Adrenal gland (tissue), 5 donors: ENCODE results near the gene HLCS.

Source experiments
- POLR2A ChIP-seq, 2 donors: fragments of 450-650 bp; IDR thresholded peaks; one replicate each; pipeline ENCODE4 v1.6.1; 2017; ENCODE audit warnings: antibody characterized with exemption in 2 of 2, mild to moderate bottlenecking in 2 of 2, moderate library complexity in 1 of 2
- TF ChIP-seq, protein P1 (sequence below), 6 experiments: fragments of 450-650 bp in 4 of 6; fragments of 200-600 bp in 2 of 6; sonication (generic) in 1 of 6; IDR thresholded peaks; 1 replicate in 5 of 6; 2 replicates in 1 of 6; pipeline versions ENCODE4 v1.5.1 to v1.8.0; 2016 to 2021; ENCODE audit warnings: antibody characterized with exemption in 6 of 6, mild to moderate bottlenecking in 2 of 6, moderate library complexity in 1 of 6
- donor health status: DM: no; HTN: no; CAD: no.

DNA sequence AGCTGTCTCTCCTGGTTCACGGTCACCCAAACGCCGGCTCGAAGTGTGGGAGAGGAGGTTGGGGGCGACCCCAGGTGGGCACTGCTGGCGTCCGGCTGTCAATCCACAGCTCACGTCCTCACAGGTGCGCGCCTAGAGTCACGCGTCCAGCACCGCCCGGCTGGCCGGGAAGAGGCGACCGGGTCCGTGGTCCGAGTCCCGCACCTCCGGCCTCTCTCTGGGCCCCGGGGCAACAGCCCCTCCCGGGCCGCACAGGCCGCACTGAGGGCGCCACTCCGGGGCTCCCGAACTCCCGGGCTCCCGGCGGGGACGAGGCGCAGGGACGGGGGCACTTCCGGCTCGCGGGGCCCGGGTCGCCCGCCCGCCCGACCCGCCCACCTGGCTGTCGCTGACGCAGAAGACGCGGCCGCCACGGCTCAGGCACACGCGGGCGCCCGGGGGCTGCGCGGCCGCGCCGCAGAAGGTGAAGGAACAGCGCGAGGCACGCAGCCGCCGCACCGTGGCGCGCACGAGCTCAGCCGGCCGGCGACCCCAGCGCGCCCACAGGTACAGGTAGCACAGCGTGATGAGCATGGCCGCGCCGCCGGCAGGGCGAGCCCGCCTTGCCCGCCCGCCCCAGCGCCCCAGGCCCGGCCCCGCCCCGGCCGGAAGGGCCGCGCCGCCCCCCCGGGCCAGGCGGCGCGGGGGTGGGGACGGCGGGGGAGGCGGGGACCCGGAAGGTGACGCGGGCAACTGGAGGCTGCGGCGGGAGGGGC lies at the start of gene HLCS:
- TF ChIP-seq, protein P1, sequence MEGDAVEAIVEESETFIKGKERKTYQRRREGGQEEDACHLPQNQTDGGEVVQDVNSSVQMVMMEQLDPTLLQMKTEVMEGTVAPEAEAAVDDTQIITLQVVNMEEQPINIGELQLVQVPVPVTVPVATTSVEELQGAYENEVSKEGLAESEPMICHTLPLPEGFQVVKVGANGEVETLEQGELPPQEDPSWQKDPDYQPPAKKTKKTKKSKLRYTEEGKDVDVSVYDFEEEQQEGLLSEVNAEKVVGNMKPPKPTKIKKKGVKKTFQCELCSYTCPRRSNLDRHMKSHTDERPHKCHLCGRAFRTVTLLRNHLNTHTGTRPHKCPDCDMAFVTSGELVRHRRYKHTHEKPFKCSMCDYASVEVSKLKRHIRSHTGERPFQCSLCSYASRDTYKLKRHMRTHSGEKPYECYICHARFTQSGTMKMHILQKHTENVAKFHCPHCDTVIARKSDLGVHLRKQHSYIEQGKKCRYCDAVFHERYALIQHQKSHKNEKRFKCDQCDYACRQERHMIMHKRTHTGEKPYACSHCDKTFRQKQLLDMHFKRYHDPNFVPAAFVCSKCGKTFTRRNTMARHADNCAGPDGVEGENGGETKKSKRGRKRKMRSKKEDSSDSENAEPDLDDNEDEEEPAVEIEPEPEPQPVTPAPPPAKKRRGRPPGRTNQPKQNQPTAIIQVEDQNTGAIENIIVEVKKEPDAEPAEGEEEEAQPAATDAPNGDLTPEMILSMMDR (IDR thresholded peaks at IDR 0.05): peak in 2 of 6 experiments; percentile 13 to 31
- peak; percentile 50 to 71 for TF ChIP-seq POLR2A (IDR thresholded peaks at IDR 0.05)
